ENCODE data around the gene ZNRF3.

The ZNRF3 gene

DNA sequence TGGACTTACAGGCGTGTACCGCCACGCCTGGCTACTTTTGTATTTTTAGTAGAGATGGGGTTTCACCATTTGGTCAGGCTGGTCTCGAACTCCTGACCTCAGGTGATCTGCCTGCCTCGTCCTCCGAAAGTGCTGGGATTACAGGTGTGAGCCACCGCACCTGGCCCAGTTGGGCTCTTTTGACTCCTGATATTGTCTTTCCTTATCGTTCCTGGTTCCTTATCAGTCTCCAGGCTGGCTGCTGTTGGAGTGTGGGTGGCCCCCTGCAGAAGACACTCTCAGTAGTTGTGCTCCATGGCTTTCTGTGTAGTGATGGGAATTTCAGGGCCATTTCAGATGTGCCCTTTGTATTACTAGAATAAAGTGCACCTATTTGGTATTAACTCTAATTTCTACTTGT is 123.0 kb downstream of the ZNRF3 start:
- DNase-seq (ENCODE audit: low read depth): no peak
- Histone ChIP-seq H3K4me1 (ENCODE audit: control insufficient read depth, insufficient read depth, low read length) (peaks cover 4% of the 10 kb centered on the region), H3K36me3 (ENCODE audit: control insufficient read depth, insufficient read depth, low read length, severe bottlenecking) (no peaks in the 10 kb centered on the region), H3K9ac (ENCODE audit: low read length) (no peak overlapping the region), H3K9me3 (ENCODE audit: control insufficient read depth, low read length) (no peaks in the 10 kb centered on the region), H3K27me3 (replicated peaks; ENCODE audit: control insufficient read depth, insufficient read depth, low read length) (no peaks in the 10 kb centered on the region), H3K4me3 (ENCODE audit: low read length) (no peak overlapping the region)

DNA sequence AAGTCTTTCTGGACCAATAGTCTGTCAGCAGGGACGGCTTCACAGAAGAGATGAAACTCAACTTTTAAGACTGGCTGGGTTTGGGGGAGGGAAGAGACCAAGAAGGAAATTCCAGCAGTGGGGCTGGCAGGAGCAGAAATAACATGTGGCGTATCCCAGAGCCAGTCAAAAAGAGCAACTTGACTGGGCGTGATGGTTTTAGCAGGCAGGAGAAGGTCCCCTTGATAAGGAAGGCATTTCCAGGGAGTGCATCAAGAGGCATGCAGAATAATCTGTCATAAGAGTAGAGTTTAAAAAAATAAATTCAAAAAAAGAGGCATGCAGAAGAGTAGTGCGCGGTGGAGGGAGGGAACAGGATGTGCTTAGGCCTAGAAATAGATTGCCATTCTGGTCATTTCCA is 125.8 kb downstream of the ZNRF3 start:
- Histone ChIP-seq H3K36me3 (ENCODE audit: control insufficient read depth, insufficient read depth, low read length, severe bottlenecking) (no peaks in the 10 kb centered on the region), H3K9ac (ENCODE audit: low read length) (no peak overlapping the region), H3K4me3 (ENCODE audit: low read length) (no peak overlapping the region), H3K9me3 (ENCODE audit: control insufficient read depth, low read length) (no peaks in the 10 kb centered on the region), H3K4me1 (ENCODE audit: control insufficient read depth, insufficient read depth, low read length) (peaks cover 4% of the 10 kb centered on the region), H3K27me3 (replicated peaks; ENCODE audit: control insufficient read depth, insufficient read depth, low read length) (no peaks in the 10 kb centered on the region)
- DNase-seq (ENCODE audit: low read depth): no peak

DNA sequence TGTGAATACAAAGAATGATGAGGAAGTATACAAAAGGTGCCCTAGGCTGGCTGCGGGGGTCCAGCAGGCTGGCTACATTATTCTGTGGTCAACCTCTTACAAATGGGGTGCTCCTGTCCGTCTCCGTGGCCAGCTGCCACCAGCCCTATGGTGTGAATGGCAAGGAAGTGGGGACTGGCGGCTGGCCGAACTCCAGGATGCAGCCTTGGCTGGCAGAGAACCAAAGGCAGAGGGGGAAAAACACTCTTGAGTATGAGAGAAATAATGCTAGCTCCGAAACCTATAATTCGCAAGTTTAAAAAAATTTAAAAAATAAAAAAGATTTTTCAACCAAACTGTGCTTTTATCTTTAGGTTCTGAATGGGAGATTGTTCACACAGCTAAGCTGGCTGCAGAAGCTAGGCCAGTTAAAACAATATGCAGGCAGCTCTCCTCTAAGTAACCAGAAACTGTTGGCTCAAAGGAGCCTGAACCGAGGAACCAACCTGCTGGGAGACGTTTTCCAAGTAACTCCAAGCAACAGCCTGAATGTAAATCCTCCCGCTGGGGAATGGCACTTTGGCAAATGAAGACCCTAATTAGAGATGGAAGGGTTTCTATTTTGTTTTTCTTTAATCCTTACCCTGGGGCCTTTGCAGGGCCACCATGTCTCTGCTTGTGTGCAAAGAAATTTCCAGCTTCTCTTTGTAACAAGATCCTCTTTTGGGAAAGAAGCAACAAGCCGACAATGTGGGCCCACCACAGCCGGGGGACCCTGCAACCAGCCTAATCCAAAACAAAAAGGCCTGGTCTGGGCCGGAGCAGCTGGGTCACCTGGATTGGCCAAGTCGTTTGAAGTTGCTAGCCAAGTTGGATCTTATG is 128.1 kb downstream of the ZNRF3 start:
- Histone ChIP-seq H3K36me3 (ENCODE audit: control insufficient read depth, insufficient read depth, low read length, severe bottlenecking) (no peaks in the 10 kb centered on the region), H3K4me3 (ENCODE audit: low read length) (no peak overlapping the region), H3K27me3 (replicated peaks; ENCODE audit: control insufficient read depth, insufficient read depth, low read length) (no peaks in the 10 kb centered on the region), H3K4me1 (ENCODE audit: control insufficient read depth, insufficient read depth, low read length) (no peaks in the 10 kb centered on the region), H3K9me3 (ENCODE audit: control insufficient read depth, low read length) (no peaks in the 10 kb centered on the region), H3K9ac (ENCODE audit: low read length) (no peak overlapping the region)
- DNase-seq (ENCODE audit: low read depth): no peak

DNA sequence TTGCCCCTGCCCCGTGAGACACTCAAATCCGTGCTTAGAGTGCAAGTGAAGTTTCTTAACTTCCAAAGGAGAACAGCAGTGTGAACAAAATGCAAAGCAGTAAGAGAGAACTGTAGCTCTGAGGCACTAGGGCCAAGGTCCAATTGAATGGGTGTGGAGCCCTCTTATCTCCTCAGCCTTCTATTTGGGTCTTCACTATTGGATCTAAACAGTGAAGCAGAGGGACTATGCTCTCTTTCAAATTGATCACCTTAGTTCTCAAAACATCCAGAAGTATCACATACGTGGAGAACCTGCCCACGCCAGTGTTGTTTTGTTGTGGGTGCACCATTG is 128.7 kb downstream of the ZNRF3 start:
- H3K4me3 ChIP-seq (ENCODE audit: low read length): no peak overlapping the region
- no peak for DNase-seq (ENCODE audit: low read depth)
- H3K9me3 ChIP-seq (ENCODE audit: control insufficient read depth, low read length): no peaks in the 10 kb centered on the region
- no peaks in the 10 kb centered on the region for H3K36me3 ChIP-seq (ENCODE audit: control insufficient read depth, insufficient read depth, low read length, severe bottlenecking)
- no peaks in the 10 kb centered on the region for H3K4me1 ChIP-seq (ENCODE audit: control insufficient read depth, insufficient read depth, low read length)
- H3K27me3 ChIP-seq (replicated peaks; ENCODE audit: control insufficient read depth, insufficient read depth, low read length): no peaks in the 10 kb centered on the region
- no peak overlapping the region for H3K9ac ChIP-seq (ENCODE audit: low read length)

DNA sequence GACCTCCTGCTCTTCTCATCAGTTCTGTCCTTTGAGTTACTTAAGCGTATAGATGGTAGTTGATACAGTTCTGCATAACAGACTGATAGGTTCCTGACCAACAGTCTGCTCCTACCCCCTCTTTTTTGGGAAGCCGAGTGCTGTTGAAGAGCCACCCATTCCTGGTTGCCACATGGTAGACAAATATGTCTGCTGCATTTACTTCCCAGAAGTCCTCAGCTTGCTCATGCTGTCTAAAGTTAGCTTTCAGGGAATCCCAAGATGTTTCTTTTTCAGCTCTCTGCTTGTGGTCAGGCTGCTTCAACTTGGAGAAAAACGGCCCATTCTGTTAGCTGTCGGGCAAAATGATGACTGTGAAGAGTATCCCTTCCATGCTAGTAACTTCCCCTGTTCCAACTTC is 129.6 kb downstream of the ZNRF3 start:
- no peaks in the 10 kb centered on the region for H3K27me3 ChIP-seq (replicated peaks; ENCODE audit: control insufficient read depth, insufficient read depth, low read length)
- DNase-seq (ENCODE audit: low read depth): no peak
- no peak overlapping the region for H3K9ac ChIP-seq (ENCODE audit: low read length)
- H3K9me3 ChIP-seq (ENCODE audit: control insufficient read depth, low read length): no peaks in the 10 kb centered on the region
- H3K36me3 ChIP-seq (ENCODE audit: control insufficient read depth, insufficient read depth, low read length, severe bottlenecking): no peaks in the 10 kb centered on the region
- no peaks in the 10 kb centered on the region for H3K4me1 ChIP-seq (ENCODE audit: control insufficient read depth, insufficient read depth, low read length)
- no peak overlapping the region for H3K4me3 ChIP-seq (ENCODE audit: low read length)

DNA sequence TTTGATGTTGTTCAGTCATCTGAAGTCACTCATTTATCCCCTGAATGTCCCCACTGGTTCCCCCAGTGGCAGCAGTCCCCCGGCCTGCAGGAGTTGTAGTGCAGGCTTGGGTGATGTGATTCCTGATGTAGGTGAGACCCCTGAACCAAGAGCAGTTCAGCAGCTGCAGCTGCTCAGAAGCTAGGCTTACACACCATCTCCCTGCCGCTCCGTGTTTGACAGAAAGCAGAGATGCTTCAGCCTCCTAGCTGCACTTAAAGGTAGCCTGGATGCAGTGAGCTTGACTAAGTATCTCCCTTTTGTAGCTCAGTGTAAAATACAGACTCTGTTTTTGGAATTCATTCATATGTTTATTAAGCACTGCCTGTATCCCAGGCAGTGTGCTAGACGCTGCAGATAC is 130.9 kb downstream of the ZNRF3 start:
- Histone ChIP-seq H3K9me3 (ENCODE audit: control insufficient read depth, low read length) (no peaks in the 10 kb centered on the region), H3K36me3 (ENCODE audit: control insufficient read depth, insufficient read depth, low read length, severe bottlenecking) (no peaks in the 10 kb centered on the region), H3K9ac (ENCODE audit: low read length) (no peak overlapping the region), H3K27me3 (replicated peaks; ENCODE audit: control insufficient read depth, insufficient read depth, low read length) (no peaks in the 10 kb centered on the region), H3K4me1 (ENCODE audit: control insufficient read depth, insufficient read depth, low read length) (no peaks in the 10 kb centered on the region), H3K4me3 (ENCODE audit: low read length) (no peak overlapping the region)
- no peak for DNase-seq (ENCODE audit: low read depth)

DNA sequence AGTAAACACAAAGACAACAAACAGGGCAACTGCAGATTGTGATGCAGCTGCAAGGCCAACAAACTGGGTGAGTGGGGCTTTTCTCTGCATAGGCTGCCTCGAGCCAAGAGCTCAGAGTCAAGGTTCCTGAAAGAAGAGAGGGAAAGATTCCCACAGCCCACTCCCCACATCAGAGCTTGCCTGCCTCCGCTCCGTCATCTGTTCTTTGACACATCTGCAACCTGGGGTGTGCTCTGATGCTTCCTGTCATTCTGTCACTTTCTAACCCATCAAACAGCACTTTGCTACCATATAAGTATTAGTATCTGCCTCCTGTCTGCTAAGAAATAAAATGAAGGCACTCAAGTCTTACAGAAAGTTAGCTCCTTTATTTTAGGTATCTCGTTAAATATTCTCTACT is 131.4 kb downstream of the ZNRF3 start:
- H3K9ac ChIP-seq (ENCODE audit: low read length): no peak overlapping the region

DNA sequence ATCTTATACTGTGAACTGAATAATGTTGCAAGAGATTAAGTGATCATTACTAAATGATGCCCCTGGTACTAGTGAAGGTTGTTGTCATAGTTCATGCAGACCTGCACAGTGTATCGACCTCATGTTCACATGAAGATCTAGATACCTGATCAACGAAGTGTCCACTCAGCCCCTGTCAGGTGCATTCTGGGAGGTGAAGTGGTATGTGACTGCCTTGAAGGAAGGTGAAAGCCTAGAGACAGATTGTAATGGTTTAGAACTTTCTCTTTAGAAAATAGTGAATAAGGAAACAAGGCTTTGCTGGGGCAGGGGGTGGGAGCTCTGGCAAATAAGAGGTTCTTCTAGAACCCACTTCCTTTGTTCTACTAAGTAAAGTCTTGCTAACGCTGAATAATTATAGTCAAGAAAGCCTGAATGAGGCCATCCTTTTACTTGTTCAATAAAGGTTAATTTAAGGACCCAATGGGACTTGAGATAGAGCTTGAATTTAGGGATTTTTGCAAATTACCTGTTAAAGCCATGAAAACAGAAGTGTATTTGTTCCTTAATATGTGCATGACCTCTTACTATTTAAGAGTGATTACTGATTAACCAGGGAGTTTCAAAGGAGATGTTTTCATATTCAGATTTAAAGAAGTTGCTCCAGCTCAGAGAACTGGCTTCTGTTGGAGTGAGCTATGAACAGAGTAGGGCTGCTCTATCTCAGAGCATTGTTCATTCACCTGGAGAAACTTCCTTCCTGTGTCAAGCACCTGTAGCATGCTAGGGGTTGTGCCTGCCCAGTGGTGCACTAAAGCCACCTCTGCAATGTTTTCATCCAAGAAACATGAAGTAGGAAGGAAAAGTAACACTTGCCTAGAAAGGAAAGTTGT is 132.9 kb downstream of the ZNRF3 start:
- no peak overlapping the region for H3K4me3 ChIP-seq (ENCODE audit: low read length)
- no peaks in the 10 kb centered on the region for H3K27me3 ChIP-seq (replicated peaks; ENCODE audit: control insufficient read depth, insufficient read depth, low read length)
- H3K36me3 ChIP-seq (ENCODE audit: control insufficient read depth, insufficient read depth, low read length, severe bottlenecking): no peaks in the 10 kb centered on the region
- no peak overlapping the region for H3K9ac ChIP-seq (ENCODE audit: low read length)
- no peaks in the 10 kb centered on the region for H3K4me1 ChIP-seq (ENCODE audit: control insufficient read depth, insufficient read depth, low read length)
- no peak for DNase-seq (ENCODE audit: low read depth)
- no peaks in the 10 kb centered on the region for H3K9me3 ChIP-seq (ENCODE audit: control insufficient read depth, low read length)

More for the DNA sequence above, 131.4 kb downstream of the ZNRF3 start:
- H3K9me3 ChIP-seq (ENCODE audit: control insufficient read depth, low read length): no peaks in the 10 kb centered on the region
- no peaks in the 10 kb centered on the region for H3K36me3 ChIP-seq (ENCODE audit: control insufficient read depth, insufficient read depth, low read length, severe bottlenecking)
- no peak for DNase-seq (ENCODE audit: low read depth)
- no peak overlapping the region for H3K4me3 ChIP-seq (ENCODE audit: low read length)
- no peaks in the 10 kb centered on the region for H3K27me3 ChIP-seq (replicated peaks; ENCODE audit: control insufficient read depth, insufficient read depth, low read length)
- H3K4me1 ChIP-seq (ENCODE audit: control insufficient read depth, insufficient read depth, low read length): no peaks in the 10 kb centered on the region

DNA sequence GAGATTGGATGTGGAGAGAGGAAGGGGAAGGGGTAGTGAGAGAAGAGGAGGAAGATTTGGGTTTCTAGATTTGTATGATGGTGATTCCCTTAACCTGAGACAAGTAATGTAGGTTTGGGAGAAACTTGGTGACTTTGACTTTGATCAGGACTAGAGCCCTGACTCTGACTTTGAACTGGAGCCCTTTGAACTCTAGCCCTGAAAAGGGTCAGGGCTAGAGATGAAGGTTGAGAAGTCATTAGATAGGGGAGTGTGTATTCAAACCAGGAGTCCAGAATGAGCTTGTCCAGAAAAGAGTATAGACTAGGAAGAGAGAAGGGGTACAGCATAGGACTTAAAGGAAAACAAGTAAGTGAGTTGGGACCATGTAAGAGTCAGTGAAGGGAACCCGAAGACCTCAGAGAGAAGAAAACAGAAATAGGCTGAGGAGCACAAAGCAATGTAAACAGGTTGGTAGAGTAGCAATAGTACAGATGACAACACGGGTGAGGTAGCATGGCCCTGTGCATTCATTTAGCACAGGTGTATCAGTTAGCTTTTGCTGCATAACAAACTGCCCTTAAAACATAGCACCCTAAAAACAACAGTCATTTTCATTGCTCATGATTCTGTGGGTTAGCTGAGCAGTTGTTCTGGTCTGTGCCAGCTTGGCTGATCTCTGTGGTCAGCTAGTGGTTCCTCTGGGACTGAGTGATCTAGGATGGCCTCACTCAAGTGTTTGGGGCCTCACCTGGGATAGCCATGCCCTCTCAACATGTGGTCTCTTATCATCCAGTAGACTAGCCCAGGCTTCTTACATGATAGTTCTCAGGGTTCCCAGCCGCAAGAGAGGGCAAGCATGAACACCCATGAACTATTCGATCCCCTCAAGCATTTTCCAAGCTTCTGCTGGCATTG is 135.2 kb downstream of the ZNRF3 start:
- Histone ChIP-seq H3K4me1 (ENCODE audit: control insufficient read depth, insufficient read depth, low read length) (peaks cover 3% of the 10 kb centered on the region), H3K36me3 (ENCODE audit: control insufficient read depth, insufficient read depth, low read length, severe bottlenecking) (no peaks in the 10 kb centered on the region)

DNA sequence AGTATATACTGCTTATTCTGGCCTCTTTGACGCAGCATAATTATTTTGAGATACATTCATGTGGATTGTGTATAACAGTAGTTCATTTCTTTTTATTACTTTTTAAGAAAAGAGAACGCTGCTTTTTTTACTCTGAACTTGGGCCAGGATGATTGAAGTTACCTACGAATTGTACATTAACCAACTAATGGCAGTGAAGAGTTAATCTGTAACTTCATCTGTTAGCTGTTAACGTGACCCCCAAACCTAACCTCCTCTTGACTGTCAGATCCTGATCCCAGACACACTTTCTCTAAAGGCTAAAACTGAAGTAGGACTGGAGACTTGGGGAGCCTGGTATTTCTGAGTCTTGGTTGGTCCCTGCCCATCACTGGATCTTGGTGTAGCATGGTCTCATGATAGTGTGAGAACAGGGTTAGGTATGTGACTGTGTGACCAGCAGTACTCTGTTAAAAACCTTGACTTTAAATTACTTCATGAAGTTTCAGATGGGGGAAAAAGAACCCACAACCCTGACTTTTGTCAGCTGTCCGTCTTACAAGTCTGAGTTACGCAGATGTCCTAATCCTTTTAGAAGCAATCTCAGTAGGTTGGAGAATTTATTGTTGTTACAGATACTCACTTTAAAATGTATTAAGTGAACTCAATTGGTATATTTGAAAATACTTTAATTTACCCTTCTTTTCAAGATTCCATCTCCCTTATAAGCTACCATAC is 138.9 kb downstream of the ZNRF3 start:
- no peaks in the 10 kb centered on the region for H3K9me3 ChIP-seq (ENCODE audit: control insufficient read depth, low read length)
- H3K27me3 ChIP-seq (replicated peaks; ENCODE audit: control insufficient read depth, insufficient read depth, low read length): no peaks in the 10 kb centered on the region
- DNase-seq (ENCODE audit: low read depth): no peak
- no peaks in the 10 kb centered on the region for H3K36me3 ChIP-seq (ENCODE audit: control insufficient read depth, insufficient read depth, low read length, severe bottlenecking)
- H3K4me3 ChIP-seq (ENCODE audit: low read length): no peak overlapping the region
- H3K9ac ChIP-seq (ENCODE audit: low read length): no peak overlapping the region
- H3K4me1 ChIP-seq (ENCODE audit: control insufficient read depth, insufficient read depth, low read length): peaks cover 3% of the 10 kb centered on the region

More for the DNA sequence above, 135.2 kb downstream of the ZNRF3 start:
- Histone ChIP-seq H3K9ac (ENCODE audit: low read length) (no peak overlapping the region), H3K27me3 (replicated peaks; ENCODE audit: control insufficient read depth, insufficient read depth, low read length) (no peaks in the 10 kb centered on the region), H3K4me3 (ENCODE audit: low read length) (no peak overlapping the region), H3K9me3 (ENCODE audit: control insufficient read depth, low read length) (no peaks in the 10 kb centered on the region)
- DNase-seq (ENCODE audit: low read depth): no peak

All from adipocyte (in vitro differentiated cells).